HG03442 (cell line): ENCODE data around the gene LRP1-AS.

Experiments used
- ATAC-seq: cut with Tn5 transposase; IDR thresholded peaks from one replicate; pipeline ENCODE4 v1.9.1; 2021; ENCODE audit warnings: mild to moderate bottlenecking, moderate library complexity; ENCODE audit not compliant: unreplicated experiment

Gene LRP1-AS

DNA sequence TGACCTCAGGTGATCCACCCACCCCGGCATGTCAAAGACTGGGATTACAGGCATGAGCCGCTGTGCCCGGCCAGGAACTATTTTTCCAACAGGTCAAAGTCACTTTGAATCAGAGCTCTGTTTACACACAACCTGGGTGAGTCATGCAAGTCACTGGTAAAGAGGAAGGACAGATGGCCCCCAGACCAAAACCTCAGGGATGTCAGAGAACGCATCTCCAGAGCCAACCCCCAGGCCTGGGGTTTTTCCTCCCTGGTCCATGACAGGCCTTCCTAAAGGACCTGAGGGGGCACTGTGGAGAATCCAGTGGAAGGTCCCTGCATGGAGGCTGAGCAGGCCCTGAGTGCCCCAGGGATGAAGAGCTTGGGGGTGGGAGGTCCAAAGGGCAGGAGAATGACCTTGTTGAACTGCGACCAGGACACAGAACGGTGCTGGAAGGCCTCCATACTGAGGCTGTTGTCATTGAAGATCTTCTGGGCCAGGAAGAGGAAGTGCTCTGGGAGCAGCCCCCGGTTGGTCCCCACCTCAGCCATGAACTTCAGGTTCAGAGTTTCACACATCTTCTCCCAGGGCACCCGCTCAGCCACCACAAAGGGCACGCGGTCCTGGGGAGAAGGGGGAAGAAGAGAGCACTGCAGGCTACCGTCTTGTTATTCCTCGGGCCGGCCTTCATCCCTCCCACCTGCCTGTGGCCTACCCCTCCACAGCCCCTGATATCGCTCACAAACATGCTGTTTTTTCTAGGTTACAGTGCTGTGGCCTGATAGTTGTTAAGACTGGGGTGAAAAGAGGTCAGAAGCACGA, 45.3 kb downstream of the LRP1-AS start:
- ATAC-seq, result no peak

GRCh38 chr12:57099766-57100165, 47.7 kb downstream of the LRP1-AS start:
- ATAC-seq, result no peak

DNA sequence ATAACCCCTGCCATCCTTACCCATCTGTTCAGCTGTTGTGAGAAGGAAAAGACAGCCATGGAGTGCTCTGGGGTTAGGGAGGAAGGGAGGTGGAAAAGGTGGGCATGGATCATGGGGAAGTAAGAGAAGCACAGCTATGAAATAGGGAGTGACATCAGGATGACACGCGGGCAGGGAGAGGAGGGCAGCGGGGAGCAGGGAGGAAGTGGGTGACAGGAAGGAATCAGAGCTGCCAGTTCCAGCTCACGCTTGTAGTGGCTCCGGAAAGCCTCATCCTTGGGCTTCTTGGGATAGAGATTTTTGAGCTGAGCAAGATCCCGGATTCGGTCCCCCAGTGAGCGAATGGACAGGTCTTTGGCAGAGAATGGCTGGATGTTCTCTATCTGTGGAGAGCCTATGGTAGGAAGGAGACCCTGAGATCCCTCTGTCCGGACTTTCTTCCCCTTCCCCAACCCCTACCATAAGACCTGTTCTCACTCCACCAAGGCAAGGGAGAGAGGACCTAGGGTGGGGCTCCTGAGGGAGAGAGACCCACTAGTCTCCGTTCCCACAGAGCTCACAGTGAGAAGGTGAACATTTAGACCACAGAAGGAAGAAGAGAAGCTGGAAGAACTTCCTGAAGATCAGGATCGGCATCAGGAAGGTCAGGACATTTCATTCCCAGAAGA, 48.2 kb downstream of the LRP1-AS start:
- no peak for ATAC-seq

GRCh38 chr12:57098546-57098945, 48.9 kb downstream of the LRP1-AS start:
- no peak for ATAC-seq

DNA sequence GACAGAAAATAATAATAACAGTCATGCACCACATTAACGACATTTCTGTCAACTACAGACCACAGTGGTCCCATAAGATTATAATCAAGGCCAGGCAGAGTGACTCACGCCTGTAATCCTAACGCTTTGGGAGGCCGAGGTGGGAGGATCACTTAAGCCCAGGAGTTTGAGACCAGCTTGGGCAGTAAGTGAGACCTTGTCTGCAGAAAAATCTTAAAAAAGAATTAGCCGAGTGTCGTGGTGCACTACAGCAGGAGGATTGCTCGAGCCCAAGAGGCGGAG, 49.9 kb downstream of the LRP1-AS start:
- no peak for ATAC-seq

GRCh38 chr12:57096748-57097553, 50.5 kb downstream of the LRP1-AS start:
- ATAC-seq, result no peak

- ATAC-seq, result no peak
Observed at GRCh38 chr12:57096099-57096572, 51.3 kb downstream of the LRP1-AS start.

- no peak for ATAC-seq
Observed at GRCh38 chr12:57095440-57095839, 52.0 kb downstream of the LRP1-AS start.
